HCT116 (cell line): ENCODE data around the gene AP3B1. TPM values are rescaled to one million over a fixed set of nuclear protein-coding genes. Genes with fewer than 3 reads are reported as not detected.

Experiments used
- ATAC-seq: fragments of 200-7000 bp; cut with Tn5 transposase; 2 replicates; pipeline ENCODE4 v1.9.1; 2020; ENCODE audit warnings: mild to moderate bottlenecking, moderate library complexity
- BruUV-seq: library from RNA; stranded (reverse); fragments of 400-500 nt; replicated peaks from 2 replicates; lab custom pipeline; 2021; lab: Mats Ljungman, UMichigan
- CTCF ChIA-PET: fragments of 300-600 bp; sonication (Branson Sonifier 250); formaldehyde crosslinking; loops from one replicate; lab custom pipeline; 2021; ENCODE audit warnings: antibody characterized with exemption; lab: Charles Lee
- POLR2A ChIA-PET: fragments of 300-600, 350-600 bp; sonication (Branson Sonifier 250); formaldehyde crosslinking; loops from one replicate; lab custom pipeline; 2021; ENCODE audit warnings: antibody characterized with exemption; lab: Charles Lee
- RAD21 ChIA-PET, 2 experiments: fragments of 300-600 bp; sonication (Branson Sonifier 250); formaldehyde crosslinking; loops; one replicate each; lab custom pipeline; 2023; ENCODE audit warnings: low total read pairs in 2 of 2; ENCODE audit not compliant: uncharacterized antibody in 2 of 2, unreplicated experiment in 2 of 2, low non-redundant PET in 1 of 2; lab: Charles Lee
- DNase-seq: peaks from one replicate; pipeline ENCODE4 v3.0.0-alpha.2; 2010; ENCODE audit warnings: low read depth, low spot score
- H2AFZ ChIP-seq: fragments of 200-600 bp; shearing (Covaris generic), sonication (generic); 2 replicates; pipeline ENCODE4 v1.6.1; 2017; ENCODE audit warnings: low read depth, mixed run types, mixed read lengths, antibody characterized with exemption, low read length; ENCODE audit not compliant: poor library complexity, severe bottlenecking
- H3K27ac ChIP-seq: 2 replicates; pipeline ENCODE4 v1.5.1; 2012; ENCODE audit warnings: low read depth, low read length
- H3K27me3 ChIP-seq: fragments of 200-600 bp; sonication (generic); 2 replicates; pipeline ENCODE4 v1.6.1; 2016; ENCODE audit warnings: mixed run types, low read length, mixed read lengths; ENCODE audit not compliant: insufficient read depth
- H3K36me3 ChIP-seq, 2 experiments: fragments of 200-500 bp in 1 of 2; fragments of 200-600 bp in 1 of 2; sonication (Bioruptor generic) in 1 of 2; sonication (generic) in 1 of 2; 2 replicates each; pipeline versions ENCODE4 v1.5.1 to v1.6.1; 2014 to 2016; ENCODE audit warnings: low read length in 2 of 2, inconsistent platforms in 1 of 2, mixed read lengths in 1 of 2, mixed run types in 1 of 2; ENCODE audit not compliant: insufficient read depth in 2 of 2, control insufficient read depth in 1 of 2
- H3K4me1 ChIP-seq, 2 experiments: fragments of 200-600 bp in 1 of 2; sonication (generic) in 1 of 2; 2 replicates each; pipeline versions ENCODE4 v1.5.1 to v1.6.1; 2012 to 2017; ENCODE audit warnings: low read length in 2 of 2, inconsistent platforms in 1 of 2, mild to moderate bottlenecking in 1 of 2, mixed read lengths in 1 of 2, mixed run types in 1 of 2, moderate library complexity in 1 of 2; ENCODE audit not compliant: insufficient read depth in 2 of 2, control insufficient read depth in 1 of 2
- H3K4me2 ChIP-seq: fragments of 200-600 bp; sonication (generic); 2 replicates; pipeline ENCODE4 v1.6.1; 2017; ENCODE audit warnings: mixed run types, low read length, mixed read lengths
- H3K4me3 ChIP-seq, 2 experiments: fragments of 200-600 bp in 1 of 2; sonication (generic) in 1 of 2; replicated peaks in 1 of 2; 2 replicates each; pipeline ENCODE4 v1.5.1; 2011 to 2016; ENCODE audit warnings: low read length in 2 of 2, control low read depth in 1 of 2, low read depth in 1 of 2, mild to moderate bottlenecking in 1 of 2, mixed read lengths in 1 of 2, mixed run types in 1 of 2
- H3K79me2 ChIP-seq: fragments of 200-600 bp; sonication (generic); 2 replicates; pipeline ENCODE4 v1.6.1; 2017; ENCODE audit warnings: mild to moderate bottlenecking, mixed run types, low read length, moderate library complexity, mixed read lengths; ENCODE audit not compliant: insufficient read depth
- H3K9ac ChIP-seq: fragments of 200-600 bp; sonication (generic); 2 replicates; pipeline ENCODE4 v1.6.1; 2016; ENCODE audit warnings: low read length, mixed read lengths
- H3K9me2 ChIP-seq: fragments of 200-600 bp; sonication (generic), shearing (Covaris generic); 2 replicates; pipeline ENCODE4 v1.6.1; 2017; ENCODE audit warnings: mixed run types, mild to moderate bottlenecking, moderate library complexity; ENCODE audit not compliant: insufficient read depth
- H3K9me3 ChIP-seq, 2 experiments: fragments of 200-500 bp in 1 of 2; fragments of 200-600 bp in 1 of 2; sonication (Bioruptor generic) in 1 of 2; sonication (generic) in 1 of 2; 2 replicates each; pipeline ENCODE4 v1.6.1; 2014 to 2017; ENCODE audit warnings: low read length in 2 of 2, mixed read lengths in 2 of 2, inconsistent platforms in 1 of 2, low read depth in 1 of 2, mild to moderate bottlenecking in 1 of 2, mixed run types in 1 of 2, moderate library complexity in 1 of 2; ENCODE audit not compliant: control insufficient read depth in 1 of 2, insufficient read depth in 1 of 2
- H4K20me1 ChIP-seq: fragments of 200-600 bp; sonication (generic), shearing (Covaris generic); 2 replicates; pipeline ENCODE4 v1.6.1; 2017; ENCODE audit warnings: mixed run types, mild to moderate bottlenecking, moderate library complexity; ENCODE audit not compliant: insufficient read depth
- FOSL1 ChIP-seq: IDR thresholded peaks from 2 replicates; pipeline ENCODE4 v1.6.1; 2012; ENCODE audit warnings: low read depth
- JUND ChIP-seq: IDR thresholded peaks from 2 replicates; pipeline ENCODE4 v1.6.1; 2012
- SP1 ChIP-seq: IDR thresholded peaks from 2 replicates; pipeline ENCODE4 v1.6.1; 2012; ENCODE audit warnings: low read depth
- SRF ChIP-seq: IDR thresholded peaks from 2 replicates; pipeline ENCODE4 v1.6.1; 2012; ENCODE audit warnings: low read depth
- TCF7L2 ChIP-seq: IDR thresholded peaks from 2 replicates; pipeline ENCODE4 v1.7.0; 2011; ENCODE audit warnings: borderline replicate concordance, inconsistent platforms; ENCODE audit not compliant: insufficient read depth, insufficient read length; ENCODE audit errors: extremely low read depth
- YY1 ChIP-seq: IDR thresholded peaks from 2 replicates; pipeline ENCODE4 v1.6.1; 2011; ENCODE audit warnings: low read length, low read depth, moderate library complexity, mild to moderate bottlenecking; ENCODE audit not compliant: insufficient replicate concordance; ENCODE audit errors: extremely low read depth
- ZBTB33 ChIP-seq: IDR thresholded peaks from 2 replicates; pipeline ENCODE4 v1.6.1; 2011; ENCODE audit warnings: mild to moderate bottlenecking, low read length, moderate library complexity; ENCODE audit not compliant: insufficient replicate concordance; ENCODE audit errors: extremely low read depth
- intact Hi-C: fragments of 100-400 bp; cut with micrococcal nuclease; formaldehyde crosslinking; loops from 2 replicates; pipeline ENCODE4 v1.10.0; 2022
- total RNA-seq: library from RNA; stranded (reverse); gene quantifications from one replicate; pipeline ENCODE4 v1.2.1, GENCODE V29; 2021; ENCODE audit not compliant: unreplicated experiment

AP3B1 gene
- total RNA-seq, 1 experiment from 2014 or later = 54.5 TPM

GRCh38 chr5:78126536-78126935, 168.0 kb downstream of the AP3B1 start:
- H3K4me1 ChIP-seq = no peaks in the 10 kb centered on the region
- intact Hi-C loops = no loop called here

GRCh38 chr5:78116167-78116566, 178.3 kb downstream of the AP3B1 start:
- H4K20me1 ChIP-seq = no peaks in the 10 kb centered on the region
- H3K79me2 ChIP-seq = no peaks in the 10 kb centered on the region
- no peaks in the 10 kb centered on the region for H3K9me3 ChIP-seq
- H3K4me2 ChIP-seq = no peak overlapping the region
- no peak for ATAC-seq
- CTCF ChIA-PET = no interaction called here
- no peaks in the 10 kb centered on the region for H3K27me3 ChIP-seq
- no peak for DNase-seq
- no TSS peak for BruUV-seq
- no peaks in the 10 kb centered on the region; a peak in 1 of 4 replicates for H3K36me3 ChIP-seq
- H2AFZ ChIP-seq = no peak overlapping the region
- H3K27ac ChIP-seq = no peak overlapping the region
- no peaks in the 10 kb centered on the region for H3K9me2 ChIP-seq
- POLR2A ChIA-PET = no interaction called here
- H3K4me3 ChIP-seq = no peak overlapping the region
- H3K9ac ChIP-seq = no peak overlapping the region
- intact Hi-C loops = no loop called here
- RAD21 ChIA-PET = no interaction called here
- no peaks in the 10 kb centered on the region for H3K4me1 ChIP-seq
- TF ChIP-seq YY1 = no peak
- no peak for TF ChIP-seq TCF7L2
- no peak for TF ChIP-seq FOSL1
- no peak for TF ChIP-seq SRF

More at GRCh38 chr5:78126536-78126935, 168.0 kb downstream of the AP3B1 start:
- no peaks in the 10 kb centered on the region for H3K27me3 ChIP-seq
- H2AFZ ChIP-seq = no peak overlapping the region
- no peaks in the 10 kb centered on the region for H3K79me2 ChIP-seq
- POLR2A ChIA-PET = no interaction called here
- CTCF ChIA-PET = no interaction called here
- RAD21 ChIA-PET = no interaction called here
- no peaks in the 10 kb centered on the region for H3K36me3 ChIP-seq
- no peak overlapping the region for H3K4me3 ChIP-seq
- ATAC-seq (no peak), DNase-seq (no peak)
- no peaks in the 10 kb centered on the region for H3K9me2 ChIP-seq
- no peak overlapping the region for H3K9ac ChIP-seq
- TF ChIP-seq SP1 (no peak), TCF7L2 (no peak), FOSL1 (no peak), JUND (no peak), ZBTB33 (no peak), SRF (no peak)
- H3K9me3 ChIP-seq = no peaks in the 10 kb centered on the region
- BruUV-seq = no TSS peak
- H3K4me2 ChIP-seq = no peak overlapping the region
- no peak overlapping the region for H3K27ac ChIP-seq
- no peaks in the 10 kb centered on the region; the same call in 1 of the 2 replicates for H4K20me1 ChIP-seq
